K562 (cell line): Measurements from ENCODE around the gene ANXA2. TPM values are rescaled to one million over a fixed set of nuclear protein-coding genes. Genes with fewer than 3 reads are reported as not detected.

Source experiments
- ATAC-seq: fragments of 200-7000 bp; cut with Tn5 transposase; 3 replicates; pipeline ENCODE4 v1.9.1; 2020; ENCODE audit warnings: moderate library complexity
- BruUV-seq: library from RNA; stranded (reverse); fragments of 400-500 nt; replicated peaks from 2 replicates; lab custom pipeline; 2021; lab: Mats Ljungman, UMichigan
- CTCF ChIA-PET: fragments of 300-600 bp; formaldehyde crosslinking; extraction: SDS; loops from one replicate; lab custom pipeline; 2021; ENCODE audit warnings: low intra/inter-chr PET ratio; lab: Yijun Ruan, JAX
- POLR2A ChIA-PET: fragments of 300-600, 350-650 bp; sonication (Branson Sonifier 250); formaldehyde crosslinking; extraction: SDS; loops from one replicate; lab custom pipeline; 2021; ENCODE audit warnings: antibody characterized with exemption, inconsistent platforms; lab: Yijun Ruan, JAX
- DNase-seq, 4 experiments: peaks; one replicate each; pipeline versions ENCODE4 v3.0.0 to v3.0.0-alpha.2; 2011 to 2018; ENCODE audit warnings: low spot score in 3 of 4, mixed read lengths in 3 of 4; ENCODE audit errors: extremely low read depth in 1 of 4
- FAIRE-seq: peaks from 2 replicates; lab custom pipeline; 2011; peaks lifted over from hg19 to GRCh38; lab: Jason Lieb, UNC
- H2AFZ ChIP-seq: 2 replicates; pipeline ENCODE4 v1.6.0; 2011; ENCODE audit warnings: low read depth, low read length, control low read depth, inconsistent platforms
- H3K27ac ChIP-seq: fragments of 200-600 bp; 3 replicates; pipeline ENCODE4 v1.8.0; 2011; ENCODE audit warnings: low read depth, mild to moderate bottlenecking, control low read depth, inconsistent platforms, low read length, moderate library complexity, mixed read lengths; ENCODE audit errors: extremely low read depth
- H3K27me3 ChIP-seq, 2 experiments: fragments of 300-600 bp in 1 of 2; 2 replicates in 1 of 2; 3 replicates in 1 of 2; pipeline versions ENCODE4 v1.6.0 to v1.8.0; 2011; ENCODE audit warnings: inconsistent platforms in 2 of 2, low read length in 2 of 2, mild to moderate bottlenecking in 1 of 2, mixed read lengths in 1 of 2, moderate library complexity in 1 of 2; ENCODE audit not compliant: control insufficient read depth in 2 of 2, insufficient read depth in 2 of 2
- H3K36me3 ChIP-seq: fragments of 300-600 bp; 3 replicates; pipeline ENCODE4 v1.8.0; 2011; ENCODE audit warnings: mild to moderate bottlenecking, low read length, inconsistent platforms; ENCODE audit not compliant: control insufficient read depth, insufficient read depth
- H3K4me1 ChIP-seq, 2 experiments: fragments of 200-600 bp in 1 of 2; replicated peaks in 1 of 2; 2 replicates in 1 of 2; 3 replicates in 1 of 2; pipeline versions ENCODE4 v1.5.1 to v1.8.0; 2011; ENCODE audit warnings: inconsistent platforms in 2 of 2, low read length in 2 of 2, mild to moderate bottlenecking in 1 of 2, mixed read lengths in 1 of 2, moderate library complexity in 1 of 2; ENCODE audit not compliant: control insufficient read depth in 2 of 2, insufficient read depth in 2 of 2
- H3K4me2 ChIP-seq: 2 replicates; pipeline ENCODE4 v1.6.1; 2011; ENCODE audit warnings: low read length, control low read depth, inconsistent platforms, mixed read lengths; ENCODE audit not compliant: insufficient read depth
- H3K4me3 ChIP-seq: fragments of 200-600 bp; sonication (generic), shearing (Covaris generic); 2 replicates; pipeline ENCODE4 v1.5.1; 2016; ENCODE audit warnings: control low read depth, inconsistent platforms
- H3K79me2 ChIP-seq: fragments of 200-600 bp; 3 replicates; pipeline ENCODE4 v1.8.0; 2011; ENCODE audit warnings: low read length, inconsistent platforms; ENCODE audit not compliant: control insufficient read depth, insufficient read depth
- H3K9ac ChIP-seq, 2 experiments: 2 replicates each; pipeline versions ENCODE4 v1.6.0 to v1.6.1; 2011; ENCODE audit warnings: low read depth in 2 of 2, low read length in 2 of 2, control low read depth in 1 of 2, inconsistent platforms in 1 of 2, mild to moderate bottlenecking in 1 of 2, mixed read lengths in 1 of 2; ENCODE audit not compliant: insufficient read depth in 1 of 2
- H3K9me1 ChIP-seq: one replicate; pipeline ENCODE4 v1.6.0; 2011; ENCODE audit warnings: inconsistent platforms, mild to moderate bottlenecking, low read length, moderate library complexity; ENCODE audit not compliant: control insufficient read depth, insufficient read depth
- H3K9me3 ChIP-seq: replicated peaks from 2 replicates; pipeline ENCODE4 v1.5.1; 2011; ENCODE audit warnings: low read depth, low read length, inconsistent platforms; ENCODE audit not compliant: control insufficient read depth, insufficient read depth
- H4K20me1 ChIP-seq: replicated peaks from 2 replicates; pipeline ENCODE4 v1.6.1; 2011; ENCODE audit warnings: low read length, inconsistent platforms, mixed read lengths; ENCODE audit not compliant: control insufficient read depth, insufficient read depth
- ATF2 ChIP-seq: sonication (generic); formaldehyde crosslinking; IDR thresholded peaks from 2 replicates; pipeline ENCODE4 v1.8.1; 2022; ENCODE audit warnings: missing genetic modification reagents
- BDP1 ChIP-seq: IDR thresholded peaks from 3 replicates; pipeline ENCODE4 v1.6.1; 2011; ENCODE audit not compliant: insufficient read length, insufficient read depth
- HMGN3 ChIP-seq: IDR thresholded peaks from 2 replicates; pipeline ENCODE4 v1.6.1; 2011; ENCODE audit warnings: borderline replicate concordance, low read depth, mild to moderate bottlenecking, mixed read lengths, low read length; ENCODE audit not compliant: insufficient read length; ENCODE audit errors: extremely low read depth
- KAT7 ChIP-seq: sonication (generic); formaldehyde crosslinking; IDR thresholded peaks from 2 replicates; pipeline ENCODE4 v1.8.0; 2022; ENCODE audit warnings: missing genetic modification reagents, mild to moderate bottlenecking, borderline replicate concordance
- NCOR1 ChIP-seq: fragments of 450-650 bp; IDR thresholded peaks from 2 replicates; pipeline ENCODE4 v1.6.1; 2016; ENCODE audit warnings: mild to moderate bottlenecking, moderate library complexity
- PREB ChIP-seq: sonication (generic); formaldehyde crosslinking; IDR thresholded peaks from 2 replicates; pipeline ENCODE4 v1.8.1; 2023; ENCODE audit warnings: mild to moderate bottlenecking, missing genetic modification reagents
- ZBTB9 ChIP-seq: fragments of 450-650 bp; formaldehyde crosslinking; IDR thresholded peaks from 2 replicates; pipeline ENCODE4 v1.4.0; 2020; ENCODE audit warnings: mild to moderate bottlenecking, moderate library complexity
- ZKSCAN8 ChIP-seq: fragments of 200-800 bp; sonication (Bioruptor generic); IDR thresholded peaks from 2 replicates; pipeline ENCODE4 v1.6.1; 2016; ENCODE audit warnings: missing genetic modification characterization, missing compliant biosample characterization
- ZMIZ1 ChIP-seq, 2 experiments: fragments of 150-350 bp in 1 of 2; IDR thresholded peaks; 2 replicates each; pipeline ENCODE4 v1.6.1; 2012 to 2016; ENCODE audit warnings: low read depth in 2 of 2, low read length in 2 of 2, mild to moderate bottlenecking in 1 of 2, moderate library complexity in 1 of 2
- ZNF175 ChIP-seq: fragments of 200-800 bp; sonication (Bioruptor generic); IDR thresholded peaks from 2 replicates; pipeline ENCODE4 v1.6.1; 2016; ENCODE audit warnings: low read depth, mild to moderate bottlenecking, missing genetic modification characterization, missing compliant biosample characterization
- ZNF764 ChIP-seq: fragments of 250-450 bp; sonication (Bioruptor Pico); IDR thresholded peaks from 2 replicates; pipeline ENCODE4 v1.4.0; 2020; ENCODE audit warnings: low read depth, mild to moderate bottlenecking, moderate library complexity
- ZNF79 ChIP-seq: fragments of 250-450 bp; sonication (Bioruptor Pico); IDR thresholded peaks from 2 replicates; pipeline ENCODE4 v1.4.0; 2020; ENCODE audit warnings: low read depth, mild to moderate bottlenecking, moderate library complexity
- WGBS: fragments of 100-300 bp; shearing (Covaris generic); methylation state at CpG from one replicate; pipeline ENCODE4 v1.1.6; 2016; ENCODE audit warnings: low coverage, mixed read lengths; ENCODE audit not compliant: insufficient coverage; ENCODE audit errors: missing lambda C conversion rate; 5-methylcytosine and 5-hydroxymethylcytosine counted together
- in situ Hi-C: fragments of 300-500 bp; cut with MboI; formaldehyde crosslinking; loops from 4 replicates; pipeline ENCODE4 v1.15.0; 2018; ENCODE audit warnings: inconsistent platforms, mixed read lengths
- intact Hi-C: fragments of 100-400 bp; cut with micrococcal nuclease; formaldehyde crosslinking; loops from 2 replicates; pipeline ENCODE4 v1.14.2; 2022
- polyA plus RNA-seq, 8 experiments: library from polyadenylated mRNA; depleted of rRNA in 4 of 8; stranded (reverse) in 5 of 8; unstranded in 3 of 8; fragments of >200 nt; fragmentation: Nextera tagmentation in 2 of 8; fragmentation: Illumina TruSeq in 1 of 8; extraction: Ambion mirVana in 2 of 8; extraction: Trizol in 1 of 8; gene quantifications; 2 replicates each; pipeline versions ENCODE4 v1.2.1 to v1.2.3, GENCODE V29; 2011 to 2014; ENCODE audit warnings: inconsistent platforms in 1 of 8, missing spikeins in 1 of 8
- total RNA-seq, 7 experiments: library from RNA; depleted of rRNA in 6 of 7; stranded (reverse); fragments of >200 nt in 6 of 7; fragmentation: Illumina TruSeq in 2 of 7; extraction: Trizol in 2 of 7; gene quantifications; 2 replicates each; pipeline versions ENCODE4 v1.2.1 to v1.2.3, GENCODE V29; 2011 to 2021; ENCODE audit warnings: low replicate concordance in 1 of 7

ANXA2 gene
- total and polyA plus RNA-seq, 9 of the 15 experiments (the other 6 are each of a cell fraction or from before 2014, with no cell fraction given): 301 to 1,102 (median 452) TPM

- TF ChIP-seq PREB (no peak), ZKSCAN8 (CRISPR knock-in tag) (no peak), ZNF79 (CRISPR knock-in tag) (no peak), ZBTB9 (CRISPR knock-in tag) (no peak)
Observed at GRCh38 chr15:60376677-60377095, 21.1 kb downstream of the ANXA2 start (continued).

- H3K9ac ChIP-seq: no peak overlapping the region
- H3K4me3 ChIP-seq: no peak overlapping the region
- FAIRE-seq (no peak), DNase-seq (no peak), ATAC-seq (no peak)
- ChIA-PET POLR2A (interaction anchor here (0.6 to 1.6 kb wide), 5 partner anchors 13 to 73 kb away, joined by 3 to 6 read pairs (median 4); partner anchors contain the start of gene ANXA2), CTCF (no interaction called here)
- H3K27ac ChIP-seq: no peak overlapping the region
- H3K4me1 ChIP-seq: no peaks in the 10 kb centered on the region; a peak in 1 of 5 replicates
- no peaks in the 10 kb centered on the region; the same call in 2 of the 3 replicates for H3K79me2 ChIP-seq
- 91% methylated on average over 5 of the region's 5 CpGs for WGBS
- H2AFZ ChIP-seq: no peak overlapping the region
- H4K20me1 ChIP-seq: 0 out of 2 replicates have a peak, but pooled peaks cover 12% of the 10 kb centered on the region
- no peaks in the 10 kb centered on the region for H3K27me3 ChIP-seq
- in situ Hi-C loops (no loop called here), intact Hi-C loops (no loop called here)
- H3K36me3 ChIP-seq: peaks cover 82% of the 10 kb centered on the region
- no peak overlapping the region for H3K4me2 ChIP-seq
- no TSS peak for BruUV-seq
- no peaks in the 10 kb centered on the region for H3K9me3 ChIP-seq
- H3K9me1 ChIP-seq: no peaks in the 10 kb centered on the region
- TF ChIP-seq KAT7 (CRISPR knock-in tag) (no peak), ATF2 (no peak), ZMIZ1 (IDR thresholded peaks at IDR 0.05; ENCODE audit: low read depth in 2 of 2, low read length in 2 of 2) (no peak), BDP1 (no peak), ZNF175 (no peak), HMGN3 (no peak), NCOR1 (no peak), ZNF764 (CRISPR knock-in tag) (no peak)
Observed at GRCh38 chr15:60375306-60375705, 22.5 kb downstream of the ANXA2 start.
